K562 (cell line): Measurements from ENCODE around the gene JHY. TPM values are rescaled to one million over a fixed set of nuclear protein-coding genes. Genes with fewer than 3 reads are reported as not detected.

ENCODE experiments used
- ATAC-seq: fragments of 200-7000 bp; cut with Tn5 transposase; 3 replicates; pipeline ENCODE4 v1.9.1; 2020; ENCODE audit warnings: moderate library complexity
- BruUV-seq: library from RNA; stranded (reverse); fragments of 400-500 nt; replicated peaks from 2 replicates; lab custom pipeline; 2021; lab: Mats Ljungman, UMichigan
- CTCF ChIA-PET: fragments of 300-600 bp; formaldehyde crosslinking; extraction: SDS; loops from one replicate; lab custom pipeline; 2021; ENCODE audit warnings: low intra/inter-chr PET ratio; lab: Yijun Ruan, JAX
- POLR2A ChIA-PET: fragments of 300-600, 350-650 bp; sonication (Branson Sonifier 250); formaldehyde crosslinking; extraction: SDS; loops from one replicate; lab custom pipeline; 2021; ENCODE audit warnings: antibody characterized with exemption, inconsistent platforms; lab: Yijun Ruan, JAX
- DNase-seq, 4 experiments: peaks; one replicate each; pipeline versions ENCODE4 v3.0.0 to v3.0.0-alpha.2; 2011 to 2018; ENCODE audit warnings: low spot score in 3 of 4, mixed read lengths in 3 of 4; ENCODE audit errors: extremely low read depth in 1 of 4
- FAIRE-seq: peaks from 2 replicates; lab custom pipeline; 2011; peaks lifted over from hg19 to GRCh38; lab: Jason Lieb, UNC
- H2AFZ ChIP-seq: 2 replicates; pipeline ENCODE4 v1.6.0; 2011; ENCODE audit warnings: low read depth, low read length, control low read depth, inconsistent platforms
- H3K27ac ChIP-seq: fragments of 200-600 bp; 3 replicates; pipeline ENCODE4 v1.8.0; 2011; ENCODE audit warnings: low read depth, mild to moderate bottlenecking, control low read depth, inconsistent platforms, low read length, moderate library complexity, mixed read lengths; ENCODE audit errors: extremely low read depth
- H3K27me3 ChIP-seq, 2 experiments: fragments of 300-600 bp in 1 of 2; 2 replicates in 1 of 2; 3 replicates in 1 of 2; pipeline versions ENCODE4 v1.6.0 to v1.8.0; 2011; ENCODE audit warnings: inconsistent platforms in 2 of 2, low read length in 2 of 2, mild to moderate bottlenecking in 1 of 2, mixed read lengths in 1 of 2, moderate library complexity in 1 of 2; ENCODE audit not compliant: control insufficient read depth in 2 of 2, insufficient read depth in 2 of 2
- H3K36me3 ChIP-seq: fragments of 300-600 bp; 3 replicates; pipeline ENCODE4 v1.8.0; 2011; ENCODE audit warnings: mild to moderate bottlenecking, low read length, inconsistent platforms; ENCODE audit not compliant: control insufficient read depth, insufficient read depth
- H3K4me1 ChIP-seq, 2 experiments: fragments of 200-600 bp in 1 of 2; replicated peaks in 1 of 2; 2 replicates in 1 of 2; 3 replicates in 1 of 2; pipeline versions ENCODE4 v1.5.1 to v1.8.0; 2011; ENCODE audit warnings: inconsistent platforms in 2 of 2, low read length in 2 of 2, mild to moderate bottlenecking in 1 of 2, mixed read lengths in 1 of 2, moderate library complexity in 1 of 2; ENCODE audit not compliant: control insufficient read depth in 2 of 2, insufficient read depth in 2 of 2
- H3K4me2 ChIP-seq: 2 replicates; pipeline ENCODE4 v1.6.1; 2011; ENCODE audit warnings: low read length, control low read depth, inconsistent platforms, mixed read lengths; ENCODE audit not compliant: insufficient read depth
- H3K4me3 ChIP-seq: fragments of 200-600 bp; sonication (generic), shearing (Covaris generic); 2 replicates; pipeline ENCODE4 v1.5.1; 2016; ENCODE audit warnings: control low read depth, inconsistent platforms
- H3K79me2 ChIP-seq: fragments of 200-600 bp; 3 replicates; pipeline ENCODE4 v1.8.0; 2011; ENCODE audit warnings: low read length, inconsistent platforms; ENCODE audit not compliant: control insufficient read depth, insufficient read depth
- H3K9ac ChIP-seq, 2 experiments: 2 replicates each; pipeline versions ENCODE4 v1.6.0 to v1.6.1; 2011; ENCODE audit warnings: low read depth in 2 of 2, low read length in 2 of 2, control low read depth in 1 of 2, inconsistent platforms in 1 of 2, mild to moderate bottlenecking in 1 of 2, mixed read lengths in 1 of 2; ENCODE audit not compliant: insufficient read depth in 1 of 2
- H3K9me1 ChIP-seq: one replicate; pipeline ENCODE4 v1.6.0; 2011; ENCODE audit warnings: inconsistent platforms, mild to moderate bottlenecking, low read length, moderate library complexity; ENCODE audit not compliant: control insufficient read depth, insufficient read depth
- H3K9me3 ChIP-seq: replicated peaks from 2 replicates; pipeline ENCODE4 v1.5.1; 2011; ENCODE audit warnings: low read depth, low read length, inconsistent platforms; ENCODE audit not compliant: control insufficient read depth, insufficient read depth
- H4K20me1 ChIP-seq: replicated peaks from 2 replicates; pipeline ENCODE4 v1.6.1; 2011; ENCODE audit warnings: low read length, inconsistent platforms, mixed read lengths; ENCODE audit not compliant: control insufficient read depth, insufficient read depth
- RB1 ChIP-seq: fragments of 450-650 bp; IDR thresholded peaks from 2 replicates; pipeline ENCODE4 v1.6.1; 2017; ENCODE audit warnings: low read depth, mild to moderate bottlenecking
- ZNF133 ChIP-seq: fragments of 250-450 bp; sonication (Bioruptor Pico); IDR thresholded peaks from 2 replicates; pipeline ENCODE4 v1.4.0; 2020; ENCODE audit warnings: mild to moderate bottlenecking
- whole genome bisulfite sequencing: fragments of 100-300 bp; shearing (Covaris generic); methylation state at CpG from one replicate; pipeline ENCODE4 v1.1.6; 2016; ENCODE audit warnings: low coverage, mixed read lengths; ENCODE audit not compliant: insufficient coverage; ENCODE audit errors: missing lambda C conversion rate; 5-methylcytosine and 5-hydroxymethylcytosine counted together
- in situ Hi-C: fragments of 300-500 bp; cut with MboI; formaldehyde crosslinking; loops from 4 replicates; pipeline ENCODE4 v1.15.0; 2018; ENCODE audit warnings: inconsistent platforms, mixed read lengths
- intact Hi-C: fragments of 100-400 bp; cut with micrococcal nuclease; formaldehyde crosslinking; loops from 2 replicates; pipeline ENCODE4 v1.14.2; 2022
- polyA plus RNA-seq, 8 experiments: library from polyadenylated mRNA; depleted of rRNA in 4 of 8; stranded (reverse) in 5 of 8; unstranded in 3 of 8; fragments of >200 nt; fragmentation: Nextera tagmentation in 2 of 8; fragmentation: Illumina TruSeq in 1 of 8; extraction: Ambion mirVana in 2 of 8; extraction: Trizol in 1 of 8; gene quantifications; 2 replicates each; pipeline versions ENCODE4 v1.2.1 to v1.2.3, GENCODE V29; 2011 to 2014; ENCODE audit warnings: inconsistent platforms in 1 of 8, missing spikeins in 1 of 8
- total RNA-seq, 7 experiments: library from RNA; depleted of rRNA in 6 of 7; stranded (reverse); fragments of >200 nt in 6 of 7; fragmentation: Illumina TruSeq in 2 of 7; extraction: Trizol in 2 of 7; gene quantifications; 2 replicates each; pipeline versions ENCODE4 v1.2.1 to v1.2.3, GENCODE V29; 2011 to 2021; ENCODE audit warnings: low replicate concordance in 1 of 7
- TF ChIP-seq, protein P1 (sequence below): fragments of 450-650 bp; IDR thresholded peaks from 2 replicates; pipeline ENCODE4 v1.6.1; 2016; ENCODE audit warnings: borderline replicate concordance
- TF ChIP-seq, protein P2 (sequence below): fragments of 250-450 bp; sonication (Bioruptor Pico); IDR thresholded peaks from 2 replicates; pipeline ENCODE4 v1.5.0; 2020; ENCODE audit warnings: mild to moderate bottlenecking, borderline replicate concordance

JHY gene
- total and polyA plus RNA-seq, 9 of the 15 experiments (the other 6 are each of a cell fraction or from before 2014, with no cell fraction given), result not detected

DNA sequence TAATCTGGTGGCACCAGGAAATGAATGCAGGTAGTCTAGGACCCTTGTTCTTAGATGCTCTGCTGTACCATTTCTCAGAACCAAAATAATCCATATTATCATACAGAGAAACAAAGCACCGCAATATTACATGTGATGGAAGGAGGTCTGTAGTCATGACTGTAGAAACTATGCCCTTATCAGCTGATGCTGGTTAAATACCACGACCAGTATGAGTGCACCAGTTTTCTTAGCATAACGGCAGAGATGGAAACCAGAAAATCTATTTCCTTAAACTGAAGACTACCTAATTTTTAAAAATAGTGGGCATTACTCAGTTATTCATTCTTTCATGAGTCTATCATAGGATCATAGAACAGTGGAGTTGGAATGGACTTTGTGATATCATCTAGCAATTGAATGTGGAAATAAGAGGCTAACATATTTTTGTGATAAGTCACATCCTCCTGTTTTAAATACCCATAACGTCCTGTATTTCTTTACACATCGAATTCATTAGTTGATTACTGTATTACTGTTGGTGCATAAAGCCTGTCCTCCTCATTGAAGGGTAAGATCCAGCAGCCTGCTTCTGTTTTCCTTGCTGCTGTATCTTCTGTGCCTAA lies 15.1 kb downstream of the JHY start:
- Histone ChIP-seq H3K9me1 (no peaks in the 10 kb centered on the region), H2AFZ (no peak overlapping the region), H4K20me1 (no peaks in the 10 kb centered on the region), H3K27me3 (peaks cover 0 to 12% of the 10 kb centered on the region in 2 experiments; a peak in 2 of 5 replicates), H3K36me3 (no peaks in the 10 kb centered on the region), H3K79me2 (no peaks in the 10 kb centered on the region), H3K4me3 (no peak overlapping the region), H3K27ac (no peak overlapping the region), H3K4me1 (no peaks in the 10 kb centered on the region), H3K4me2 (no peak overlapping the region), H3K9me3 (no peaks in the 10 kb centered on the region), H3K9ac (no peak overlapping the region)
- ChIA-PET POLR2A (no interaction called here), CTCF (no interaction called here)
- BruUV-seq, result no TSS peak
- TF ChIP-seq, protein P1, sequence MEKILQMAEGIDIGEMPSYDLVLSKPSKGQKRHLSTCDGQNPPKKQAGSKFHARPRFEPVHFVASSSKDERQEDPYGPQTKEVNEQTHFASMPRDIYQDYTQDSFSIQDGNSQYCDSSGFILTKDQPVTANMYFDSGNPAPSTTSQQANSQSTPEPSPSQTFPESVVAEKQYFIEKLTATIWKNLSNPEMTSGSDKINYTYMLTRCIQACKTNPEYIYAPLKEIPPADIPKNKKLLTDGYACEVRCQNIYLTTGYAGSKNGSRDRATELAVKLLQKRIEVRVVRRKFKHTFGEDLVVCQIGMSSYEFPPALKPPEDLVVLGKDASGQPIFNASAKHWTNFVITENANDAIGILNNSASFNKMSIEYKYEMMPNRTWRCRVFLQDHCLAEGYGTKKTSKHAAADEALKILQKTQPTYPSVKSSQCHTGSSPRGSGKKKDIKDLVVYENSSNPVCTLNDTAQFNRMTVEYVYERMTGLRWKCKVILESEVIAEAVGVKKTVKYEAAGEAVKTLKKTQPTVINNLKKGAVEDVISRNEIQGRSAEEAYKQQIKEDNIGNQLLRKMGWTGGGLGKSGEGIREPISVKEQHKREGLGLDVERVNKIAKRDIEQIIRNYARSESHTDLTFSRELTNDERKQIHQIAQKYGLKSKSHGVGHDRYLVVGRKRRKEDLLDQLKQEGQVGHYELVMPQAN, result no peak
- TF ChIP-seq ZNF133 (CRISPR knock-in tag), result no peak
- TF ChIP-seq RB1, result no peak
- TF ChIP-seq, protein P2, sequence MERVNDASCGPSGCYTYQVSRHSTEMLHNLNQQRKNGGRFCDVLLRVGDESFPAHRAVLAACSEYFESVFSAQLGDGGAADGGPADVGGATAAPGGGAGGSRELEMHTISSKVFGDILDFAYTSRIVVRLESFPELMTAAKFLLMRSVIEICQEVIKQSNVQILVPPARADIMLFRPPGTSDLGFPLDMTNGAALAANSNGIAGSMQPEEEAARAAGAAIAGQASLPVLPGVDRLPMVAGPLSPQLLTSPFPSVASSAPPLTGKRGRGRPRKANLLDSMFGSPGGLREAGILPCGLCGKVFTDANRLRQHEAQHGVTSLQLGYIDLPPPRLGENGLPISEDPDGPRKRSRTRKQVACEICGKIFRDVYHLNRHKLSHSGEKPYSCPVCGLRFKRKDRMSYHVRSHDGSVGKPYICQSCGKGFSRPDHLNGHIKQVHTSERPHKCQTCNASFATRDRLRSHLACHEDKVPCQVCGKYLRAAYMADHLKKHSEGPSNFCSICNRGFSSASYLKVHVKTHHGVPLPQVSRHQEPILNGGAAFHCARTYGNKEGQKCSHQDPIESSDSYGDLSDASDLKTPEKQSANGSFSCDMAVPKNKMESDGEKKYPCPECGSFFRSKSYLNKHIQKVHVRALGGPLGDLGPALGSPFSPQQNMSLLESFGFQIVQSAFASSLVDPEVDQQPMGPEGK (CRISPR knock-in tag), result no peak
- FAIRE-seq (no peak), DNase-seq (no peak), ATAC-seq (no peak)
- in situ Hi-C loops (no loop called here), intact Hi-C loops (no loop called here)
- WGBS, result 0% methylated on average over 5 of the region's 5 CpGs
